Karpas-422 (cell line): ENCODE results near the gene DUSP16. TPM values are rescaled to one million over a fixed set of nuclear protein-coding genes. Genes with fewer than 3 reads are reported as not detected.
"Not testable (repeated sequence)": the region's sequence is repeated elsewhere in the genome, so short reads cannot be mapped to it uniquely, and the experiment has no call there.

Experiments
- DNase-seq: peaks from one replicate; pipeline ENCODE4 v3.0.0-alpha.2; 2015
- H2AFZ ChIP-seq: fragments of 200-600 bp; sonication (generic); 2 replicates; pipeline ENCODE4 v1.6.1; 2014; ENCODE audit warnings: antibody characterized with exemption, low read length, mixed read lengths
- H3K27ac ChIP-seq: fragments of 200-600 bp; sonication (generic); 2 replicates; pipeline ENCODE4 v1.5.1; 2014; ENCODE audit warnings: mild to moderate bottlenecking, low read length, moderate library complexity
- H3K27me3 ChIP-seq: fragments of 200-600 bp; sonication (generic); 2 replicates; pipeline ENCODE4 v1.6.1; 2014; ENCODE audit warnings: low read length, mixed read lengths
- H3K36me3 ChIP-seq: fragments of 200-600 bp; sonication (generic); 2 replicates; pipeline ENCODE4 v1.6.1; 2014; ENCODE audit warnings: low read length, mixed read lengths; ENCODE audit not compliant: insufficient read depth
- H3K4me1 ChIP-seq: fragments of 200-600 bp; sonication (generic); 2 replicates; pipeline ENCODE4 v1.6.1; 2014; ENCODE audit warnings: mild to moderate bottlenecking, low read length, mixed read lengths
- H3K4me2 ChIP-seq: fragments of 200-600 bp; sonication (generic); 2 replicates; pipeline ENCODE4 v1.6.1; 2014; ENCODE audit warnings: low read length, low read depth, mild to moderate bottlenecking; ENCODE audit not compliant: poor library complexity, severe bottlenecking
- H3K4me3 ChIP-seq: fragments of 200-600 bp; sonication (generic); 2 replicates; pipeline ENCODE4 v1.5.1; 2014; ENCODE audit warnings: mild to moderate bottlenecking, antibody characterized with exemption, low read length, mixed read lengths
- H3K79me2 ChIP-seq: fragments of 200-600 bp; sonication (generic); 2 replicates; pipeline ENCODE4 v1.6.1; 2014; ENCODE audit warnings: mild to moderate bottlenecking, low read length, mixed read lengths
- H3K9ac ChIP-seq: fragments of 200-600 bp; sonication (generic); 2 replicates; pipeline ENCODE4 v1.6.0; 2014; ENCODE audit warnings: low read length
- H3K9me2 ChIP-seq: fragments of 200-600 bp; sonication (generic), shearing (Covaris generic); replicated peaks from 2 replicates; pipeline ENCODE4 v1.6.0; 2014; ENCODE audit warnings: mild to moderate bottlenecking, low read length, moderate library complexity; ENCODE audit not compliant: insufficient read depth
- H3K9me3 ChIP-seq: fragments of 300-700, 200-600 bp; sonication (generic); 2 replicates; pipeline ENCODE4 v1.6.1; 2014; ENCODE audit warnings: low read length, mixed read lengths
- H4K20me1 ChIP-seq: fragments of 200-600 bp; sonication (generic); 2 replicates; pipeline ENCODE4 v1.6.1; 2014; ENCODE audit warnings: mild to moderate bottlenecking, antibody characterized with exemption, low read length, low read depth; ENCODE audit not compliant: insufficient read depth
- total RNA-seq: library from RNA; depleted of rRNA; stranded (reverse); fragments of >200 nt; shearing (Covaris generic); gene quantifications from 2 replicates; pipeline ENCODE4 v1.2.3, GENCODE V29; 2014; ENCODE audit warnings: low replicate concordance

DUSP16 gene
- total RNA-seq, 1 experiment from 2014 or later, result 1.8 TPM

GRCh38 chr12:12474931-12475795 lies 87.5 kb downstream of the DUSP16 start:
- Histone ChIP-seq H3K4me2 (no peak overlapping the region), H4K20me1 (0 out of 2 replicates have a peak, but pooled peaks cover 3% of the 10 kb centered on the region), H3K9ac (no peak overlapping the region), H3K27me3 (no peaks in the 10 kb centered on the region), H3K4me1 (no peaks in the 10 kb centered on the region), H3K9me2 (no peaks in the 10 kb centered on the region), H3K79me2 (no peaks in the 10 kb centered on the region), H3K36me3 (no peaks in the 10 kb centered on the region), H2AFZ (no peak overlapping the region), H3K4me3 (no peak overlapping the region), H3K9me3 (no peaks in the 10 kb centered on the region), H3K27ac (no peak overlapping the region)
- no peak for DNase-seq

DNA sequence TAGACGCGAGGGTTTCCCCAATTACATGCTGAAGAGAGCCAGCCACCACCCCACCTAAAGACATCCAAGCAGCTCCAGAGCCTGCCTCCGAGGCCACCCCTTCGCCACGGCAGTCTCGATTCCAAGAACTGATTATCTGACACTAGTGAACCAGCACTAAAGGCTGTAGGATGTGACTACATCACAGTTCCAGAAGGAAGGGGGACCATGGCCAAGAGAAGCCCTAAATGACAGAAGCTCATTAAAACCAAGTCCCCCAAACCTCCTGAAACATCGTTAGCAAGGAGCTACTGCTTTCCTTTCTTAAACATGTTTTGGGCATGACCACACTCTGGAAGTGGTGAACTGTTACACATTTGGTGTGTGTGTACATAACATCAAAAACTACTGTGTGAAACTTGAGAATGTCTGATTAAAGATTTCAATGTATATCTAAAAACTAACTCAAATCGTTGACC lies 88.2 kb downstream of the DUSP16 start:
- H2AFZ ChIP-seq, result no peak overlapping the region
- 0 out of 2 replicates have a peak, but pooled peaks cover 3% of the 10 kb centered on the region for H4K20me1 ChIP-seq
- no peak for DNase-seq
- no peak overlapping the region for H3K9ac ChIP-seq
- H3K27me3 ChIP-seq, result no peaks in the 10 kb centered on the region
- H3K36me3 ChIP-seq, result no peaks in the 10 kb centered on the region
- no peak overlapping the region for H3K4me2 ChIP-seq
- no peaks in the 10 kb centered on the region for H3K79me2 ChIP-seq
- no peak overlapping the region for H3K27ac ChIP-seq
- H3K9me2 ChIP-seq, result no peaks in the 10 kb centered on the region
- no peaks in the 10 kb centered on the region for H3K4me1 ChIP-seq
- no peak overlapping the region for H3K4me3 ChIP-seq
- H3K9me3 ChIP-seq, result no peaks in the 10 kb centered on the region

- Histone ChIP-seq H4K20me1 (0 out of 2 replicates have a peak, but pooled peaks cover 3% of the 10 kb centered on the region), H3K36me3 (no peaks in the 10 kb centered on the region), H3K27ac (no peak overlapping the region), H3K9me2 (no peaks in the 10 kb centered on the region), H3K4me1 (no peaks in the 10 kb centered on the region), H2AFZ (no peak overlapping the region), H3K9me3 (no peaks in the 10 kb centered on the region), H3K4me3 (no peak overlapping the region), H3K27me3 (no peaks in the 10 kb centered on the region), H3K9ac (no peak overlapping the region), H3K4me2 (no peak overlapping the region), H3K79me2 (no peaks in the 10 kb centered on the region)
- DNase-seq, result no peak
Observed at GRCh38 chr12:12473223-12473622, 89.4 kb downstream of the DUSP16 start.

- not testable (repeated sequence) for DNase-seq, H3K4me3 ChIP-seq, H4K20me1 ChIP-seq, H3K9me3 ChIP-seq, H3K27me3 ChIP-seq, H3K9ac ChIP-seq, H3K4me2 ChIP-seq, H3K79me2 ChIP-seq, H2AFZ ChIP-seq, H3K4me1 ChIP-seq, H3K36me3 ChIP-seq, H3K27ac ChIP-seq, H3K9me2 ChIP-seq
Observed at GRCh38 chr12:12471982-12472961, 90.4 kb downstream of the DUSP16 start.

DNA sequence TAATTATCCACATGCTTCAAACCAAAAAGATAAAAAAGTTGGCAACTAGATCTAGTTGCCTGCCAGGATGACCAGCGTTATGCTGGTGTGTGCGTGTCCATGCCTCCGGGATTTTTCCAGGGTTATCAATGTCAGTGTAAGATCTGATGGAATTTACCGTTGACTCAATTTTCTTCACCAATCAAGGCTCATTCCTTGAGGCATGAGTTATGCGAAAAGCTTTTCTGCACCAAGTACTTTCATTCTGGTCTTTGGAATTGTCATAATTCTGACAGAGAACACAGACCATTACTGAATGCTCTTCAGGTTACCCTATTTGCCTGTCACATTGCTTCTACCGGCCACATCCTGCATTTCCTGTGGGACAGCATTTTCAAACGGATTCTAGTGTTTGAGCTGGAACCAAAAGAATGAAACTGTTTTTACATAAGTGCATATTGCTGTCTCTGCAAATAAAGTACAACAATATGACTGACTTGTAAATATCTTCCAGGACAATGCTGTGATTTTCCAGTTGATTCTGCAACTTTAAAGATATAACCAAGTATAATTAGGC lies 91.8 kb downstream of the DUSP16 start:
- no peaks in the 10 kb centered on the region for H3K9me3 ChIP-seq
- no peaks in the 10 kb centered on the region for H3K4me1 ChIP-seq
- no peak overlapping the region for H3K4me2 ChIP-seq
- no peak overlapping the region for H3K4me3 ChIP-seq
- H3K9ac ChIP-seq, result no peak overlapping the region
- no peak for DNase-seq
- no peaks in the 10 kb centered on the region for H3K79me2 ChIP-seq
- H3K36me3 ChIP-seq, result no peaks in the 10 kb centered on the region
- H3K9me2 ChIP-seq, result no peaks in the 10 kb centered on the region
- no peaks in the 10 kb centered on the region for H3K27me3 ChIP-seq
- H4K20me1 ChIP-seq, result 0 out of 2 replicates have a peak, but pooled peaks cover 3% of the 10 kb centered on the region
- H3K27ac ChIP-seq, result no peak overlapping the region
- no peak overlapping the region for H2AFZ ChIP-seq

DNA sequence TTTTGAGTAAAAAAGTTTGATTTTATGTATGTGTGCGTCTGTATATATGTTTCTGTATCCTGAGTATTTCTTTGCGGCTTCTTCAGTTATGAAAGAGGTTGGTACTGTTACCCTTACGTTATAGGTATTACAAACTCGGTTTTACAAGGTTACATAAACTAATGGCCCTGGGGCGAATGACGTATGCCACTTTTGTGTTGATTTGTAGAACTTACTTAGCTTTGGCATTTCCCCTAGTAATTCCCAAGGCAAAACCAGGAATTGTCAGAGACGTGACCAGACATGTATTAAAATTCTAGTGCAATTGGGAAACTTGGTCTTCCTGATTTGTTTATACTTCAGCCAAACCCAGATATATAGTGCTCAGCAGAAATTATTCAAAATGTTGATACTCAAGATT lies 93.3 kb downstream of the DUSP16 start:
- Histone ChIP-seq H4K20me1 (no peaks in the 10 kb centered on the region), H3K4me3 (no peak overlapping the region), H2AFZ (no peak overlapping the region), H3K9me2 (no peaks in the 10 kb centered on the region), H3K27me3 (no peaks in the 10 kb centered on the region), H3K4me2 (no peak overlapping the region), H3K4me1 (no peaks in the 10 kb centered on the region), H3K9me3 (no peaks in the 10 kb centered on the region), H3K79me2 (no peaks in the 10 kb centered on the region), H3K27ac (no peak overlapping the region), H3K9ac (no peak overlapping the region), H3K36me3 (no peaks in the 10 kb centered on the region)
- DNase-seq, result no peak

DNA sequence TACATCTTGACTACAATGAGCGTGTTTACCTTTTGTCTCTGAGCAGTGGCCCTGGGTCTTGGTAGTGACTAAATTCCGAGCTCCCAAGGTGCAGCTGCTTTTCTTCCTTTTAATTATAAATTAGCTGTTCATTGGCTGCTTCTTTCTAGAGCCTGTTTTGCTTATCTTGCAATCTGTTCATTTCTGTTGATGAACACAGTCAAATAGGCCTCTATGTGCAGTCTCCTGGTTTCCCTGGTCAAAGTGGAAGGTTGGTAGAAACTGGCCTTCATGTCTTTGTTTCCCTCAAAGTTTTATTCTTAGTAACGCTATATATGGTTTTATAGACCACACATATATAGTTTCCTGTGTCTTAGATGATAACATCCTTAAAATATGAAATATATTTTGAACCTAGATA lies 94.1 kb downstream of the DUSP16 start:
- Histone ChIP-seq H3K4me1 (no peaks in the 10 kb centered on the region), H3K9me2 (no peaks in the 10 kb centered on the region), H3K79me2 (no peaks in the 10 kb centered on the region), H3K9me3 (no peaks in the 10 kb centered on the region), H3K9ac (no peak overlapping the region), H3K27me3 (no peaks in the 10 kb centered on the region), H3K36me3 (no peaks in the 10 kb centered on the region), H3K27ac (no peak overlapping the region), H3K4me3 (no peak overlapping the region), H2AFZ (no peak overlapping the region), H4K20me1 (no peaks in the 10 kb centered on the region), H3K4me2 (no peak overlapping the region)
- DNase-seq, result no peak
